HCT116 (cell line): ENCODE results near the gene NUP50. TPM values are rescaled to one million over a fixed set of nuclear protein-coding genes. Genes with fewer than 3 reads are reported as not detected.

Experiments used
- ATAC-seq: fragments of 200-7000 bp; cut with Tn5 transposase; 2 replicates; pipeline ENCODE4 v1.9.1; 2020; ENCODE audit warnings: mild to moderate bottlenecking, moderate library complexity
- BruUV-seq: library from RNA; stranded (reverse); fragments of 400-500 nt; replicated peaks from 2 replicates; lab custom pipeline; 2021; lab: Mats Ljungman, UMichigan
- CTCF ChIA-PET: fragments of 300-600 bp; sonication (Branson Sonifier 250); formaldehyde crosslinking; loops from one replicate; lab custom pipeline; 2021; ENCODE audit warnings: antibody characterized with exemption; lab: Charles Lee
- POLR2A ChIA-PET: fragments of 300-600, 350-600 bp; sonication (Branson Sonifier 250); formaldehyde crosslinking; loops from one replicate; lab custom pipeline; 2021; ENCODE audit warnings: antibody characterized with exemption; lab: Charles Lee
- RAD21 ChIA-PET, 2 experiments: fragments of 300-600 bp; sonication (Branson Sonifier 250); formaldehyde crosslinking; loops; one replicate each; lab custom pipeline; 2023; ENCODE audit warnings: low total read pairs in 2 of 2; ENCODE audit not compliant: uncharacterized antibody in 2 of 2, unreplicated experiment in 2 of 2, low non-redundant PET in 1 of 2; lab: Charles Lee
- DNase-seq: peaks from one replicate; pipeline ENCODE4 v3.0.0-alpha.2; 2010; ENCODE audit warnings: low read depth, low spot score
- H2AFZ ChIP-seq: fragments of 200-600 bp; shearing (Covaris generic), sonication (generic); 2 replicates; pipeline ENCODE4 v1.6.1; 2017; ENCODE audit warnings: low read depth, mixed run types, mixed read lengths, antibody characterized with exemption, low read length; ENCODE audit not compliant: poor library complexity, severe bottlenecking
- H3K27ac ChIP-seq: 2 replicates; pipeline ENCODE4 v1.5.1; 2012; ENCODE audit warnings: low read depth, low read length
- H3K27me3 ChIP-seq: fragments of 200-600 bp; sonication (generic); 2 replicates; pipeline ENCODE4 v1.6.1; 2016; ENCODE audit warnings: mixed run types, low read length, mixed read lengths; ENCODE audit not compliant: insufficient read depth
- H3K36me3 ChIP-seq, 2 experiments: fragments of 200-500 bp in 1 of 2; fragments of 200-600 bp in 1 of 2; sonication (Bioruptor generic) in 1 of 2; sonication (generic) in 1 of 2; 2 replicates each; pipeline versions ENCODE4 v1.5.1 to v1.6.1; 2014 to 2016; ENCODE audit warnings: low read length in 2 of 2, inconsistent platforms in 1 of 2, mixed read lengths in 1 of 2, mixed run types in 1 of 2; ENCODE audit not compliant: insufficient read depth in 2 of 2, control insufficient read depth in 1 of 2
- H3K4me1 ChIP-seq, 2 experiments: fragments of 200-600 bp in 1 of 2; sonication (generic) in 1 of 2; 2 replicates each; pipeline versions ENCODE4 v1.5.1 to v1.6.1; 2012 to 2017; ENCODE audit warnings: low read length in 2 of 2, inconsistent platforms in 1 of 2, mild to moderate bottlenecking in 1 of 2, mixed read lengths in 1 of 2, mixed run types in 1 of 2, moderate library complexity in 1 of 2; ENCODE audit not compliant: insufficient read depth in 2 of 2, control insufficient read depth in 1 of 2
- H3K4me2 ChIP-seq: fragments of 200-600 bp; sonication (generic); 2 replicates; pipeline ENCODE4 v1.6.1; 2017; ENCODE audit warnings: mixed run types, low read length, mixed read lengths
- H3K4me3 ChIP-seq, 2 experiments: fragments of 200-600 bp in 1 of 2; sonication (generic) in 1 of 2; replicated peaks in 1 of 2; 2 replicates each; pipeline ENCODE4 v1.5.1; 2011 to 2016; ENCODE audit warnings: low read length in 2 of 2, control low read depth in 1 of 2, low read depth in 1 of 2, mild to moderate bottlenecking in 1 of 2, mixed read lengths in 1 of 2, mixed run types in 1 of 2
- H3K79me2 ChIP-seq: fragments of 200-600 bp; sonication (generic); 2 replicates; pipeline ENCODE4 v1.6.1; 2017; ENCODE audit warnings: mild to moderate bottlenecking, mixed run types, low read length, moderate library complexity, mixed read lengths; ENCODE audit not compliant: insufficient read depth
- H3K9ac ChIP-seq: fragments of 200-600 bp; sonication (generic); 2 replicates; pipeline ENCODE4 v1.6.1; 2016; ENCODE audit warnings: low read length, mixed read lengths
- H3K9me2 ChIP-seq: fragments of 200-600 bp; sonication (generic), shearing (Covaris generic); 2 replicates; pipeline ENCODE4 v1.6.1; 2017; ENCODE audit warnings: mixed run types, mild to moderate bottlenecking, moderate library complexity; ENCODE audit not compliant: insufficient read depth
- H3K9me3 ChIP-seq, 2 experiments: fragments of 200-500 bp in 1 of 2; fragments of 200-600 bp in 1 of 2; sonication (Bioruptor generic) in 1 of 2; sonication (generic) in 1 of 2; 2 replicates each; pipeline ENCODE4 v1.6.1; 2014 to 2017; ENCODE audit warnings: low read length in 2 of 2, mixed read lengths in 2 of 2, inconsistent platforms in 1 of 2, low read depth in 1 of 2, mild to moderate bottlenecking in 1 of 2, mixed run types in 1 of 2, moderate library complexity in 1 of 2; ENCODE audit not compliant: control insufficient read depth in 1 of 2, insufficient read depth in 1 of 2
- H4K20me1 ChIP-seq: fragments of 200-600 bp; sonication (generic), shearing (Covaris generic); 2 replicates; pipeline ENCODE4 v1.6.1; 2017; ENCODE audit warnings: mixed run types, mild to moderate bottlenecking, moderate library complexity; ENCODE audit not compliant: insufficient read depth
- ATF3 ChIP-seq: IDR thresholded peaks from 2 replicates; pipeline ENCODE4 v1.6.1; 2012
- CBX3 ChIP-seq: IDR thresholded peaks from 2 replicates; pipeline ENCODE4 v1.6.1; 2012; ENCODE audit warnings: low read depth
- CEBPB ChIP-seq: IDR thresholded peaks from 2 replicates; pipeline ENCODE4 v1.6.1; 2012; ENCODE audit warnings: low read depth
- EGR1 ChIP-seq: IDR thresholded peaks from 2 replicates; pipeline ENCODE4 v1.6.1; 2012; ENCODE audit warnings: low read depth
- EZH2 ChIP-seq: fragments of 200-600 bp; sonication (generic); IDR thresholded peaks from 2 replicates; pipeline ENCODE4 v1.6.1; 2017; ENCODE audit warnings: antibody characterized with exemption, mixed run types
- EZH2phosphoT487 ChIP-seq: fragments of 200-600 bp; IDR thresholded peaks from 2 replicates; pipeline ENCODE4 v1.6.1; 2018; ENCODE audit warnings: antibody characterized with exemption, borderline replicate concordance
- FOSL1 ChIP-seq: IDR thresholded peaks from 2 replicates; pipeline ENCODE4 v1.6.1; 2012; ENCODE audit warnings: low read depth
- JUND ChIP-seq: IDR thresholded peaks from 2 replicates; pipeline ENCODE4 v1.6.1; 2012
- MAX ChIP-seq: IDR thresholded peaks from 2 replicates; pipeline ENCODE4 v1.6.1; 2012
- POLR2A ChIP-seq: IDR thresholded peaks from 2 replicates; pipeline ENCODE4 v1.7.0; 2011; ENCODE audit warnings: borderline replicate concordance; ENCODE audit not compliant: insufficient read depth, insufficient read length; ENCODE audit errors: extremely low read depth
- POLR2AphosphoS5 ChIP-seq: IDR thresholded peaks from 2 replicates; pipeline ENCODE4 v1.6.1; 2011; ENCODE audit warnings: mild to moderate bottlenecking, low read depth, low read length, moderate library complexity
- RAD21 ChIP-seq: IDR thresholded peaks from 2 replicates; pipeline ENCODE4 v1.6.1; 2012; ENCODE audit warnings: low read depth, mild to moderate bottlenecking
- SIN3A ChIP-seq: IDR thresholded peaks from 2 replicates; pipeline ENCODE4 v1.6.1; 2012; ENCODE audit warnings: low read depth
- SP1 ChIP-seq: IDR thresholded peaks from 2 replicates; pipeline ENCODE4 v1.6.1; 2012; ENCODE audit warnings: low read depth
- SRF ChIP-seq: IDR thresholded peaks from 2 replicates; pipeline ENCODE4 v1.6.1; 2012; ENCODE audit warnings: low read depth
- TCF7L2 ChIP-seq: IDR thresholded peaks from 2 replicates; pipeline ENCODE4 v1.7.0; 2011; ENCODE audit warnings: borderline replicate concordance, inconsistent platforms; ENCODE audit not compliant: insufficient read depth, insufficient read length; ENCODE audit errors: extremely low read depth
- YY1 ChIP-seq: IDR thresholded peaks from 2 replicates; pipeline ENCODE4 v1.6.1; 2011; ENCODE audit warnings: low read length, low read depth, moderate library complexity, mild to moderate bottlenecking; ENCODE audit not compliant: insufficient replicate concordance; ENCODE audit errors: extremely low read depth
- ZFX ChIP-seq: fragments of 450-650 bp; IDR thresholded peaks from 2 replicates; pipeline ENCODE4 v1.6.1; 2017
- ZNF274 ChIP-seq: fragments of 200-500 bp; sonication (Bioruptor generic); IDR thresholded peaks from 2 replicates; pipeline ENCODE4 v1.6.1; 2014; ENCODE audit warnings: mild to moderate bottlenecking, low read depth, low read length, inconsistent platforms
- intact Hi-C: fragments of 100-400 bp; cut with micrococcal nuclease; formaldehyde crosslinking; loops from 2 replicates; pipeline ENCODE4 v1.10.0; 2022
- total RNA-seq: library from RNA; stranded (reverse); gene quantifications from one replicate; pipeline ENCODE4 v1.2.1, GENCODE V29; 2021; ENCODE audit not compliant: unreplicated experiment

NUP50 gene
- total RNA-seq, 1 experiment from 2014 or later, result 102 TPM

- intact Hi-C loops, result no loop called here
- Histone ChIP-seq H3K27me3 (no peaks in the 10 kb centered on the region), H3K36me3 (no peaks in the 10 kb centered on the region; a peak in 2 of 4 replicates), H4K20me1 (no peaks in the 10 kb centered on the region)
- POLR2A ChIA-PET, result interaction anchor here (0.6 kb wide), 1 partner anchor 487 kb away, joined by 3 read pairs; no protein-coding TSS in a partner anchor
- no peak for TF ChIP-seq SRF
- no peak for TF ChIP-seq SP1
- TF ChIP-seq ZNF274, result no peak
- no peak for TF ChIP-seq EGR1
- no peak for TF ChIP-seq ATF3
- TF ChIP-seq CBX3, result no peak
- no peak for TF ChIP-seq POLR2A
- TF ChIP-seq EZH2, result no peak
- TF ChIP-seq, all 23 proteins: peak for 0
- no peak overlapping the region for H3K4me2 ChIP-seq
- H3K79me2 ChIP-seq, result peaks cover 38% of the 10 kb centered on the region
- no peaks in the 10 kb centered on the region for H3K9me2 ChIP-seq
- DNase-seq (no peak), ATAC-seq (no peak)
- H3K4me1 ChIP-seq, result peaks cover 7 to 20% of the 10 kb centered on the region in 2 experiments; a peak in 3 of 4 replicates
- H3K27ac ChIP-seq, result no peak overlapping the region
- no peak overlapping the region for H3K4me3 ChIP-seq
- CTCF ChIA-PET, result no interaction called here
- H3K9me3 ChIP-seq, result no peaks in the 10 kb centered on the region
- RAD21 ChIA-PET, result no interaction called here
- BruUV-seq, result no TSS peak
- H2AFZ ChIP-seq, result no peak overlapping the region
- H3K9ac ChIP-seq, result no peak overlapping the region
Observed at GRCh38 chr22:45235851-45236342, 72.2 kb downstream of the NUP50 start.

GRCh38 chr22:45237065-45237990 is 73.6 kb downstream of the NUP50 start:
- intact Hi-C loops, result no loop called here
- Histone ChIP-seq H3K4me3 (no peak overlapping the region), H3K4me2 (no peak overlapping the region), H3K27ac (no peak overlapping the region), H4K20me1 (no peaks in the 10 kb centered on the region), H3K9me3 (no peaks in the 10 kb centered on the region), H3K4me1 (peaks cover 12 to 28% of the 10 kb centered on the region in 2 experiments), H3K79me2 (peaks cover 33% of the 10 kb centered on the region), H3K27me3 (no peaks in the 10 kb centered on the region), H2AFZ (no peak overlapping the region), H3K9ac (no peak overlapping the region), H3K9me2 (no peaks in the 10 kb centered on the region), H3K36me3 (no peaks in the 10 kb centered on the region; a peak in 2 of 4 replicates)
- ATAC-seq (no peak), DNase-seq (no peak)
- ChIA-PET RAD21 (no interaction called here), POLR2A (no interaction called here), CTCF (no interaction called here)
- no TSS peak for BruUV-seq
- TF ChIP-seq FOSL1 (no peak), MAX (no peak), ZFX (no peak), SIN3A (no peak), EZH2phosphoT487 (no peak), POLR2AphosphoS5 (no peak), EGR1 (no peak), JUND (no peak), RAD21 (no peak), SP1 (no peak), TCF7L2 (no peak), CEBPB (no peak), YY1 (no peak), POLR2A (no peak), EZH2 (no peak), SRF (no peak)
